Measurements from ENCODE around the gene ADSL.
A peak's percentile ranks its signal among the peaks of the same experiment; 100 is the strongest.

The ADSL gene

DNA sequence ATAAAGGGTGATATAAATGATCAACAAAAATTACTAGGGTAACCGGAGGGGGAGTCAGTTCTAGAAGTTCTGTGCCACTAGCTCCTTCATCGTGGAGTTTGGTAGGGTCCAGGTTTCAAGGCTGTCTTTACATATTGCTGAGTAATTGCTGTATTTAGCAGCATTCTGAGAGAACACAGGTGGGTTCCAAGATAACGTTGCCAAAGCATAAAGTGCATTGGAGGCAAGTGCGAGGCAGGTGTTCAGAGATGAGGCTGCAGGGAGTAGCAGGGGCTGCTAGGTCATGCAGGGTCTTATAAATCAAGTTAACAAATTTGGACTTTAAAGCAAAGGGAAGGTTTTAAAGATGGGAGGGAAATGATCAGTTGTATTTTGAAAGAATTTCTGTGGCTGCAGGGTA lies 41.9 kb downstream of the ADSL start:
- DNase-seq (ENCODE audit: low read depth, low spot score): no peak
- TF ChIP-seq, protein P1, sequence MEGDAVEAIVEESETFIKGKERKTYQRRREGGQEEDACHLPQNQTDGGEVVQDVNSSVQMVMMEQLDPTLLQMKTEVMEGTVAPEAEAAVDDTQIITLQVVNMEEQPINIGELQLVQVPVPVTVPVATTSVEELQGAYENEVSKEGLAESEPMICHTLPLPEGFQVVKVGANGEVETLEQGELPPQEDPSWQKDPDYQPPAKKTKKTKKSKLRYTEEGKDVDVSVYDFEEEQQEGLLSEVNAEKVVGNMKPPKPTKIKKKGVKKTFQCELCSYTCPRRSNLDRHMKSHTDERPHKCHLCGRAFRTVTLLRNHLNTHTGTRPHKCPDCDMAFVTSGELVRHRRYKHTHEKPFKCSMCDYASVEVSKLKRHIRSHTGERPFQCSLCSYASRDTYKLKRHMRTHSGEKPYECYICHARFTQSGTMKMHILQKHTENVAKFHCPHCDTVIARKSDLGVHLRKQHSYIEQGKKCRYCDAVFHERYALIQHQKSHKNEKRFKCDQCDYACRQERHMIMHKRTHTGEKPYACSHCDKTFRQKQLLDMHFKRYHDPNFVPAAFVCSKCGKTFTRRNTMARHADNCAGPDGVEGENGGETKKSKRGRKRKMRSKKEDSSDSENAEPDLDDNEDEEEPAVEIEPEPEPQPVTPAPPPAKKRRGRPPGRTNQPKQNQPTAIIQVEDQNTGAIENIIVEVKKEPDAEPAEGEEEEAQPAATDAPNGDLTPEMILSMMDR (IDR thresholded peaks at IDR 0.05; ENCODE audit: insufficient read depth, low read length, missing control alignments): no peak
- ChIA-PET POLR2A (interaction anchor here (0.7 kb wide), 1 partner anchor 8 kb away, joined by 3 read pairs; no protein-coding TSS in a partner anchor), CTCF (no interaction called here)
- H3K4me3 ChIP-seq (ENCODE audit: low read depth, low read length): no peak overlapping the region

DNA sequence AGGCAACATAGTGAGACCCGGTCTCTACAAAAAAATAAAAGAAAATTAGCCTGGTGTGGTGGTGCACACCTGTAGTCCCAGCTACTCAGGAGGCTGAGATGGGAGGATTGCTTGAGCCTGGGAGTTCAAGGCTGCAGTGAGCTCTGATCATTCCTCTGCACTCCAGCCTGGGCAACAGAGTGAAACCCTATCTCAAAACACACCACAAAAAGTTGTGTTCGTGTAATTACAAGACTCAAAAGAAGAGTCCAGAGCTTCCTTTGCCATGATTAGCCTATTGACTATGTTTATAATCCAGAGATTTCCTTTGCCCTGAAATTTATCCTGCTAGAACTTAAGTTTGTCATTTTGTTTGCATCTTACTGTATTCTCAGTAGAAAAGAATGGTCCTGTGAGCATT lies 45.1 kb downstream of the ADSL start:
- no peak for DNase-seq (ENCODE audit: low read depth, low spot score)
- TF ChIP-seq, protein P1 (IDR thresholded peaks at IDR 0.05; ENCODE audit: insufficient read depth, low read length, missing control alignments): no peak
- CTCF ChIA-PET: interaction anchor here (0.9 to 1.9 kb wide), 3 partner anchors 45 to 260 kb away, joined by 3 to 4 read pairs (median 3); no protein-coding TSS in a partner anchor
- POLR2A ChIA-PET: no interaction called here
- no peak overlapping the region for H3K4me3 ChIP-seq (ENCODE audit: low read depth, low read length)

DNA sequence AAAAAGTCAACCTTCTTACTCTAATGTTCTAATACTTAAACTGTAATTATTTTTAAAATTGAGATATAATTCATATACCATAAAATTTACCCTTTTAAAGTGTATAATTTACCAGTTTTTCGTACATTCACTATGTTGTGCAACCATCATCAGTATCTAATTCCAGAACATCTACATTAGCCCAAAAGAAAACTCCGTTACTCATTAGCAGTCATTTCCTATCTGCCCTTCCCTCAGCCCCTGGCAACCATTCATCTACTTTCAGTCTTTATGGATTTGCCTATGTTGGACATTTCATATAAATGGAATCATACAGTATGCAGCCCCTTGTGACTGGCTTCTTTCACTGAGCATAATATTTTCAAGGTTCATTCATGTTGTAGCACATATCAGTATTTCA lies 46.3 kb downstream of the ADSL start:
- ChIA-PET CTCF (interaction anchor here (0.8 to 1.9 kb wide), 3 partner anchors 11 to 259 kb away, joined by 3 to 4 read pairs (median 3); no protein-coding TSS in a partner anchor), POLR2A (no interaction called here)
- TF ChIP-seq, protein P1 (IDR thresholded peaks at IDR 0.05; ENCODE audit: insufficient read depth, low read length, missing control alignments): no peak
- DNase-seq (ENCODE audit: low read depth, low spot score): no peak
- no peak overlapping the region for H3K4me3 ChIP-seq (ENCODE audit: low read depth, low read length)

DNA sequence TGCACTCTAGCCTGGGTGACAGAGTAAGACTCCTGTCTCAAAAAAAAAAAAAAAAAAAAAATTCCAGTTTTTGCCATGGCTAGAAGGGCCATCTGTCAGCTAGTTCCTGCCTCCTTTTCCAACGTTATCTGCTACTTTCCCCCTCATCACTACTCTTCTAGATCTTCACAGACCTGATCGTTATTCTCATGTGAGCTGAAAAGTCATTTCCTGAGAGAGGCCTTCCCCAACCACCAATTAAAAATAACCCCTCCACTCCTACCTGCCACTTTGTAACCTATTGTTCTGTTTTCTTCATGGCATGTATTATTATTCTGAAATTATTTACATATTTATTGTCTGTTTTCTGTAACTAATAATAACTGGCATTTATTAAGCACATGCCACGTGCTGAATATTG lies 48.3 kb downstream of the ADSL start:
- DNase-seq (ENCODE audit: low read depth, low spot score): no peak
- TF ChIP-seq, protein P1 (IDR thresholded peaks at IDR 0.05; ENCODE audit: insufficient read depth, low read length, missing control alignments): no peak
- POLR2A ChIA-PET: interaction anchor here (0.7 kb wide), 1 partner anchor 328 kb away, joined by 3 read pairs; no protein-coding TSS in a partner anchor
- CTCF ChIA-PET: no interaction called here
- H3K4me3 ChIP-seq (ENCODE audit: low read depth, low read length): no peak overlapping the region

DNA sequence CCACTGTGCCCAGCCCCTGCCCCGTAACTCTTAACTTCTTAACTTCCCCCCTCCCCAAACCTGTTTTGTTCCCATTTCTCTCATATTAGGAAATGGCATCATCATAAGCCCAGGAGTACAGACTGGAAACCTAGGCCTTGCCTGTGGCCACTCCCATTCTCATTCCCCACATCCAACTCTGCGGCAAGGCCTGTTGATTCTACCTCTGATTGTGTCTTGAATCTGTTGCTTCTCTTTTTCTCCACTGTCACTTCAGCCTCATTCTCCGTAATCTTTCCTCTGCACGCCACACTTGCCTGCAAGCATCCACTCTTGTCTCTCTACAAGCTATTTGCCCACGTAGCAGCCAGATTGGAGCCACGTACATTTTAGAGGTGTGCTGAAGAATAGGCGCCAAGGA lies 49.3 kb downstream of the ADSL start:
- ChIA-PET CTCF (interaction anchor here (1.0 kb wide), 1 partner anchor 12 kb away, joined by 3 read pairs; no protein-coding TSS in a partner anchor), POLR2A (no interaction called here)
- no peak for DNase-seq (ENCODE audit: low read depth, low spot score)

DNA sequence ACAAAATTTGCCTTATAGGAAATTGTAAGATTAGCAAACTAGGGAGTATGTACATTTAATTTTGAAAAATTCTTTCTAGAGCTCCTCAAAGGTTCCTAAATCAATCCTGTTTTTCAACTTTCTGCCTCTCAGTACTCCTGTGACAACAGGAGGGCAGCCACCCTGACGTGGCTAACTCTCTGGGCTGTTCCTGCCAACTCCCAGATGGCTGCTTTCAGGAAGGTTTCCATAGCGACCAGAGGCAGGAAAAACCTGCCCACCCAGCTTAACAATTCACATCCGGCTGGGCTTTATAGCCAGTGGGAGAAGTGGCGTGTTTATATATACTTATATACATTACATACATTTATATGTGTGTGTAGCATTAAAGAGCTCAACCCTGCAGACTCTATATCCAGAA lies 50.6 kb downstream of the ADSL start:
- peak; percentile 16 for DNase-seq (ENCODE audit: low read depth, low spot score)
- ChIA-PET POLR2A (interaction anchor here (0.5 to 1.1 kb wide), 2 partner anchors 9 to 384 kb away, joined by 3 read pairs; no protein-coding TSS in a partner anchor), CTCF (interaction anchor here (1.2 to 1.4 kb wide), 2 partner anchors 13 to 249 kb away, joined by 4 to 6 read pairs; no protein-coding TSS in a partner anchor)
- no peak overlapping the region for H3K4me3 ChIP-seq (ENCODE audit: low read depth, low read length)
- TF ChIP-seq, protein P1 (IDR thresholded peaks at IDR 0.05; ENCODE audit: insufficient read depth, low read length, missing control alignments): no peak

More for the DNA sequence above, 49.3 kb downstream of the ADSL start:
- no peak overlapping the region for H3K4me3 ChIP-seq (ENCODE audit: low read depth, low read length)
- TF ChIP-seq, protein P1 (IDR thresholded peaks at IDR 0.05; ENCODE audit: insufficient read depth, low read length, missing control alignments): no peak

Data from AG04449 (cell line).